GM18907 (cell line): ENCODE measurements around the gene ZBTB49.
"Not testable (repeated sequence)": the region's sequence is repeated elsewhere in the genome, so short reads cannot be mapped to it uniquely, and the experiment has no call there.

Experiments
- ATAC-seq: cut with Tn5 transposase; IDR thresholded peaks from one replicate; pipeline ENCODE4 v1.9.1; 2021; ENCODE audit warnings: mild to moderate bottlenecking, moderate library complexity; ENCODE audit not compliant: unreplicated experiment

The ZBTB49 gene

GRCh38 chr4:4289941-4290850, at the start of gene ZBTB49, which contains the start of gene LYAR:
ZBTB49 (plus strand) TSS chr4:4290251; CDS start chr4:4299946, 9,695 bp downstream.
LYAR (minus strand) TSS chr4:4290154; CDS start chr4:4283742, 6,412 bp downstream.
- peak; percentile 86 for ATAC-seq

GRCh38 chr4:4245172-4245571, 44.9 kb upstream of the ZBTB49 start:
- no peak for ATAC-seq

GRCh38 chr4:4247696-4248028, 42.4 kb upstream of the ZBTB49 start:
- peak; percentile 6 for ATAC-seq

GRCh38 chr4:4248029-4248884, 41.8 kb upstream of the ZBTB49 start, which contains the start of gene TMEM128:
TMEM128 (minus strand) TSS chr4:4248223; CDS start chr4:4248202, 21 bp downstream.
- peak; percentile 93 for ATAC-seq

- no peak for ATAC-seq
Measured at GRCh38 chr4:4248885-4249203, 41.2 kb upstream of the ZBTB49 start.

GRCh38 chr4:4249342-4249741, 40.7 kb upstream of the ZBTB49 start:
- not testable (repeated sequence) for ATAC-seq

GRCh38 chr4:4249866-4250265, 40.2 kb upstream of the ZBTB49 start:
- ATAC-seq = no peak

- ATAC-seq = no peak
Measured at GRCh38 chr4:4254199-4254598, 35.9 kb upstream of the ZBTB49 start.

- ATAC-seq = no peak
Measured at GRCh38 chr4:4254666-4255065, 35.4 kb upstream of the ZBTB49 start.

DNA sequence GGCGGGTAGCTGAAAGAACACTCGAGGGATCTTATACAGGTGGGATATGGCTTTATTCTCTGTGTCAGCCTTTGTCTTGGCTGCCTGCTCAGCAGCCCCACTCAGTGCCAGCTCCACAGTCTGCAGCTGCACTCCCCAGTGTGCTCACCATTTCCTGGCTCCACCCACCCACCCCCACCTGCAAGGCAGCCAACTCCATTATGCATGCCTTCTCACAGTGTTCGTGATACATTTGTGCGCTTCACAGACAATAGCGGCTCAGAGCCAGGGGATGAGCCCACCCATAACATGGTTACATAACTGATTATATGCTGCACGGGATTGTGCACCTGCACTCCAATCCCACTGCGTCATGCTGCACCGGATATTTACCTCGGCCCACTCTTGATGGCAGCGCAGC, 33.3 kb upstream of the ZBTB49 start:
- ATAC-seq = no peak

- not testable (repeated sequence) for ATAC-seq
Measured at GRCh38 chr4:4257705-4258104, 32.3 kb upstream of the ZBTB49 start.

- no peak for ATAC-seq
Measured at GRCh38 chr4:4259484-4260100, 30.5 kb upstream of the ZBTB49 start.

DNA sequence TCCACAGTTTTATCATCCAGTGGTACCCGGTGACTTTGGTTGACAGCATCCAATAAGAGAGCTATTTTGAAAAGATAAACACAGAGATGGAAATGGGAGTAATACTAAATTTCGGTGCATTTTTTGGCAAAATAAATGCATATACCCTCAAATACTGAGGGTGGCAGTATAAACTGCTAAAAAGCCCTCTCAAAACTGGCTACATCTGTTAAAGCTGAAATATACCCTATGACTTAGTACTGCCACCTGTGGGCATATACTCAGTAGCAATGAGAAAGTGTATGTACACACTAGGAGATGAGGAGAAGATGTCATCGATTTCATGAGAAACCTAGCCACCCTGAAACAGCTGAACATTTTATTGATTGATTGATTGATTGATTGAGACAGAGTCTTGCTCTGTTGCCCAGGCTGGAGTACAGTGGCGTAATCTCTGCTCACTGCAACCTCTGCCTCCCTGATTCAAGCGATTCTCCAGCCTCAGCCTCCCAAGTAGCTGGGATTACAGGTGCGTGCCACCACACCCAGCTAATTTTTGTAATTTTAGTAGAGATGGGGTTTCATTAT, 29.8 kb upstream of the ZBTB49 start:
- ATAC-seq = peak; percentile 60

GRCh38 chr4:4267981-4268380, 22.1 kb upstream of the ZBTB49 start:
- ATAC-seq = no peak

DNA sequence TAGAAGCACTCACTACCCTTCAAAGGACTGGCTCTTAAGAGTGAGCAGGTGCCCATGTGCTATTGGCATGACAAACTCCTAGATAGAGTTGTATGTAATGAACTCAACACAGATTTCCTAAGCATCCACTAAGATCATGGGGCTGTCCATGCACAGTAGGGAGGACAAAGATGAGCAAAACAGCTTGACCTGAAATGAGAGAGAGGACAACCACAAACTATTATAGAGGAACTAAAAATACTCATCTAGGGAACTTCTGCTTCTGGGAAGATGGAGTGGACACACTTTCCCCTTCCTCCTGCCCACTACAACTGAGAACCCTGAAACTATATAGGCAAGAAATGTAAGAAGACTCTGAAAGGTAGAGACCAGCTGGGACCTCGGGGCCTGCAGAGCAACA, 21.3 kb upstream of the ZBTB49 start:
- ATAC-seq = no peak

DNA sequence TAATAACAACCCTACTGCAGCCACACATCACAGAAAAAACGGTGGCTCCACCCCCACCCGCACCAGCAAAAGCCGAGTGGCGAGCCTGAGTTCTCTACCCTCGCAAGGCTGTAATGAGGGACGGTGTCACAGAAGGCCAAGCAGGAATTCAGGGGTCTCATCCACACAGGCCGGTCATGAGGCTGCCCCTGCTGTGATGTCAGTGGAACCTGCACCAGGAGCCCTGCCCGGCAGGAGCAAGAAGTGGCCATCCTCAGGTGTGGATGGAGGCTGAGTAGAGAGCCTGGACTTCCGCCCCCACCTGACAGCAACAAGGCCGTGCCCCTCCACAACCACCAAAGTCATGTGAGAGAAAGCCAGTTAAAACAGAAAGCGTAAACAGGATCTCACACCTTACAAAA, 20.7 kb upstream of the ZBTB49 start:
- ATAC-seq = no peak

DNA sequence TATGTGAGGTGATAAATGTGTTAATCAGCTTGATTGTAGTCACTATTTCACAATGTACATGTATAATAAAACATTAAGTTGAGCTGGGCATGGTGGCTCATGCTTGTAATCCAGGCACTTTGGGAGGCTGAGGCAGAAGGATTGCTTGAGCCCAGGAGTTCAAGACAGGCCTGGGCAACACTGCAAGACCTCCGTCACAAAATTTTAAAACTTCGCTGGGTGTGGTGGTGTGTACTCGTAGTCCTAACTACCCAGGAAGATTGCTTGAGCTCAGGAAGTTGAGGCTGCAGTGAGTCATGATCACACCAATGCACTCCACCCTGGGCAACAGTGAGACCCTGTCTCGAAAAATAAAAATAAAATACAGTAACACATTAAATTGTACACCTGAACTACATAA, 20.2 kb upstream of the ZBTB49 start:
- no peak for ATAC-seq

DNA sequence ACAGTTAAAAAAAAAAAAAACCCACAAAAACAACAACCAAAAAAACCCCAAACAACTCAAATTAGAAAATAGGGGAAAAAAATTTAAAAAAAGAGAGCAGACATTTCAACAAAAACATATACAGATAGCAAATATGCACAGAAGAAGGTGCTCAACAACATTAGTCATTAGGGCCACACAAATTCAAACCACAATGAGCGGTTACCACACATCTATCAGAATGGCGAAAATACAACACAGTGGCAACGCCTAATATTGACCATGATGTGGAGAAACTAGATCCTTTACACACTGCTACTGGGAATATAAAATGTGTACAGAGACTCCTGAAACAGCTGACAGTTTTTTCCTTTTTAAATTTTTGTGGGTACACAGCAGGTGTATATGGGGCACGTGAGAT, 19.5 kb upstream of the ZBTB49 start:
- no peak for ATAC-seq

GRCh38 chr4:4271912-4272311, 18.1 kb upstream of the ZBTB49 start:
- ATAC-seq = no peak

GRCh38 chr4:4274226-4274625, 15.8 kb upstream of the ZBTB49 start:
- ATAC-seq = no peak

- no peak for ATAC-seq
Measured at GRCh38 chr4:4277531-4277930, 12.5 kb upstream of the ZBTB49 start.
